Vagina (tissue), 2 donors: Measurements from ENCODE around the gene ISYNA1. TPM values are rescaled to one million over a fixed set of nuclear protein-coding genes. Genes with fewer than 3 reads are reported as not detected.

Experiments used
- DNase-seq, 2 donors: peaks; one replicate each; pipeline ENCODE4 v3.0.0-alpha.2; 2017; ENCODE audit errors: extremely low spot score in 2 of 2
- H3K27ac ChIP-seq: fragments of 200-600 bp; sonication (generic); one replicate; pipeline ENCODE4 v1.5.1; 2019
- H3K27me3 ChIP-seq: fragments of 200-600 bp; sonication (generic); one replicate; pipeline ENCODE4 v1.5.1; 2019
- H3K36me3 ChIP-seq, 2 donors: fragments of 200-600 bp; sonication (generic); one replicate each; pipeline ENCODE4 v1.5.1; 2017 to 2019
- H3K4me1 ChIP-seq: fragments of 200-600 bp; sonication (generic); one replicate; pipeline ENCODE4 v1.5.1; 2019
- H3K4me3 ChIP-seq, 2 donors: fragments of 200-600 bp; sonication (generic); 1 replicate in 1 of 2; 2 replicates in 1 of 2; pipeline ENCODE4 v1.5.1; 2016 to 2019
- H3K9me3 ChIP-seq: fragments of 200-600 bp; sonication (generic); one replicate; pipeline ENCODE4 v1.5.1; 2019
- POLR2A ChIP-seq, 2 donors: fragments of 450-650 bp; IDR thresholded peaks; one replicate each; pipeline ENCODE4 v1.6.1; 2017; ENCODE audit warnings: antibody characterized with exemption in 2 of 2, mild to moderate bottlenecking in 2 of 2, moderate library complexity in 2 of 2
- POLR2AphosphoS5 ChIP-seq, 2 donors: sonication (generic); formaldehyde crosslinking; IDR thresholded peaks; one replicate each; pipeline ENCODE4 v1.9.0; 2017; ENCODE audit warnings: antibody characterized with exemption in 2 of 2, mild to moderate bottlenecking in 2 of 2, low read depth in 1 of 2; ENCODE audit not compliant: insufficient read depth in 1 of 2
- intact Hi-C: fragments of 100-400 bp; cut with DNase I; formaldehyde crosslinking; loops from one replicate; pipeline ENCODE4 v1.15.1; 2023
- total RNA-seq: library from RNA; depleted of rRNA; stranded (reverse); fragments of >200 nt; gene quantifications from one replicate; pipeline ENCODE4 v1.2.3, GENCODE V29; 2016
- TF ChIP-seq, protein P1 (sequence below), 3 experiments: fragments of 450-650 bp in 2 of 3; fragments of 200-600 bp in 1 of 3; sonication (generic) in 1 of 3; IDR thresholded peaks; one replicate each; pipeline ENCODE4 v1.5.1; 2017 to 2019; ENCODE audit warnings: antibody characterized with exemption in 3 of 3, mild to moderate bottlenecking in 2 of 3, moderate library complexity in 2 of 3

The ISYNA1 gene
- total RNA-seq, 1 donor from 2014 or later: 57.5 TPM

DNA sequence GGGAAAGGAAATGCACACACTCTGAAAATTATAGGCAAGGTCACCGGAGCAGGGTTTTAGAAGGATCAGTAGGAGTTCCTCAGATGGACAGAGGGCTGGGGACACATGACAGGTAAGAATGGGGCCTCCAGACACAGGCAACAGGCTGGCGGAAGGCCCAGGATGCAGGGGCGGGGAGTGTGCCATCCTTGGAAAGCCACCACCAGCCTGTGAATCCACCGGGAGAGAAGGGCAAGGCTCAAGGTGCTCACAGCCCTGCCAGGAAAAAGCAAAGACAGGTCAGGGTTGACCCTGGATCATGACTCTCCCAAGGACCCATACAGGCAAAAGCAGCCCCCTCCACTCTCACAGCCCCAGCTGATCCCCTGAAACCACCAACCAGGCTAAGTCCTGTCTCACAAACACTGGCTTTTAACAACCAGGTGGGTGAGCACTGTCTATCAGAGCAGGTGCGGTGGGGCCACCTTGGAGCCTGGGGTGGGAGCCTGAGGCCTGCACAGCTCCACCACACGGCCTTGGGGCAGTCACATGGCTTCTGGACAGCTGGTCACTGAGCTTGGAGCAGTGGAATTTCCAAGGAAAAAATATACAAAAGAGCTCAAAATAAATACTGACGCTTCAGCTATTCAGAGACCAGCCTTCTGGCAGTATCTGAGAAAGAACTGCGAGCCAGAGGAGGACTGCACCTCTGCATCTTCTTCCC is 35.2 kb upstream of the ISYNA1 start:
- intact Hi-C loops: no loop called here

DNA sequence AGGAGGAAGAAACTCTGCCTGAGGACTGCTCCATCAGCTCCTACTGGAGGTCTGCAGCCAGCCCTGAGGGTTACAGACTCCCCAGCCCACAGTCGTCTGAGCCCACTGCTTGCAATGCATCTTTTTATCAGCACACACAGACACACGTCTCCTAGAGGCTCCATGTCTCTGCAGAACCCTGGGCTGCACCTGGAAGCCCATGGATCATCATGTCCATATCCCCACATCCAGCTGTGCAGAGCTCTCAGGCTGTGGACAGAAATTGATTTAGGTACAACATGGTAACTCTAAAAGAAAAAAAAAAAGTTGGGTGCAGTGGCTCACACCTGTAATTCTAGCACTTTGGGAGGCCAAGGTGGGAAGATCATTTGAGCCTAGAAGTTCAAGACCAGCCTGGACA is 32.9 kb upstream of the ISYNA1 start:
- peaks cover 69% of the 10 kb centered on the region for H3K4me1 ChIP-seq
- no peaks in the 10 kb centered on the region for H3K9me3 ChIP-seq
- no peaks in the 10 kb centered on the region for H3K27me3 ChIP-seq
- no peak for DNase-seq
- intact Hi-C loops: no loop called here
- no peak overlapping the region for H3K4me3 ChIP-seq
- H3K36me3 ChIP-seq: no peaks in the 10 kb centered on the region
- peak overlapping the region; percentile 74 for H3K27ac ChIP-seq
- TF ChIP-seq POLR2A (IDR thresholded peaks at IDR 0.05): no peak
- no peak for TF ChIP-seq POLR2AphosphoS5 (IDR thresholded peaks at IDR 0.05; ENCODE audit: insufficient read depth in 1 of 2, low read depth in 1 of 2)
- TF ChIP-seq, protein P1, sequence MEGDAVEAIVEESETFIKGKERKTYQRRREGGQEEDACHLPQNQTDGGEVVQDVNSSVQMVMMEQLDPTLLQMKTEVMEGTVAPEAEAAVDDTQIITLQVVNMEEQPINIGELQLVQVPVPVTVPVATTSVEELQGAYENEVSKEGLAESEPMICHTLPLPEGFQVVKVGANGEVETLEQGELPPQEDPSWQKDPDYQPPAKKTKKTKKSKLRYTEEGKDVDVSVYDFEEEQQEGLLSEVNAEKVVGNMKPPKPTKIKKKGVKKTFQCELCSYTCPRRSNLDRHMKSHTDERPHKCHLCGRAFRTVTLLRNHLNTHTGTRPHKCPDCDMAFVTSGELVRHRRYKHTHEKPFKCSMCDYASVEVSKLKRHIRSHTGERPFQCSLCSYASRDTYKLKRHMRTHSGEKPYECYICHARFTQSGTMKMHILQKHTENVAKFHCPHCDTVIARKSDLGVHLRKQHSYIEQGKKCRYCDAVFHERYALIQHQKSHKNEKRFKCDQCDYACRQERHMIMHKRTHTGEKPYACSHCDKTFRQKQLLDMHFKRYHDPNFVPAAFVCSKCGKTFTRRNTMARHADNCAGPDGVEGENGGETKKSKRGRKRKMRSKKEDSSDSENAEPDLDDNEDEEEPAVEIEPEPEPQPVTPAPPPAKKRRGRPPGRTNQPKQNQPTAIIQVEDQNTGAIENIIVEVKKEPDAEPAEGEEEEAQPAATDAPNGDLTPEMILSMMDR (IDR thresholded peaks at IDR 0.05): no peak

More for the DNA sequence above, 35.2 kb upstream of the ISYNA1 start:
- Histone ChIP-seq H3K4me1 (peaks cover 57% of the 10 kb centered on the region), H3K27ac (no peak overlapping the region), H3K4me3 (no peak overlapping the region), H3K27me3 (no peaks in the 10 kb centered on the region), H3K36me3 (no peaks in the 10 kb centered on the region), H3K9me3 (no peaks in the 10 kb centered on the region)
- TF ChIP-seq POLR2A (IDR thresholded peaks at IDR 0.05) (no peak), POLR2AphosphoS5 (IDR thresholded peaks at IDR 0.05; ENCODE audit: insufficient read depth in 1 of 2, low read depth in 1 of 2) (no peak)
- TF ChIP-seq, protein P1 (IDR thresholded peaks at IDR 0.05): no peak
- no peak for DNase-seq

DNA sequence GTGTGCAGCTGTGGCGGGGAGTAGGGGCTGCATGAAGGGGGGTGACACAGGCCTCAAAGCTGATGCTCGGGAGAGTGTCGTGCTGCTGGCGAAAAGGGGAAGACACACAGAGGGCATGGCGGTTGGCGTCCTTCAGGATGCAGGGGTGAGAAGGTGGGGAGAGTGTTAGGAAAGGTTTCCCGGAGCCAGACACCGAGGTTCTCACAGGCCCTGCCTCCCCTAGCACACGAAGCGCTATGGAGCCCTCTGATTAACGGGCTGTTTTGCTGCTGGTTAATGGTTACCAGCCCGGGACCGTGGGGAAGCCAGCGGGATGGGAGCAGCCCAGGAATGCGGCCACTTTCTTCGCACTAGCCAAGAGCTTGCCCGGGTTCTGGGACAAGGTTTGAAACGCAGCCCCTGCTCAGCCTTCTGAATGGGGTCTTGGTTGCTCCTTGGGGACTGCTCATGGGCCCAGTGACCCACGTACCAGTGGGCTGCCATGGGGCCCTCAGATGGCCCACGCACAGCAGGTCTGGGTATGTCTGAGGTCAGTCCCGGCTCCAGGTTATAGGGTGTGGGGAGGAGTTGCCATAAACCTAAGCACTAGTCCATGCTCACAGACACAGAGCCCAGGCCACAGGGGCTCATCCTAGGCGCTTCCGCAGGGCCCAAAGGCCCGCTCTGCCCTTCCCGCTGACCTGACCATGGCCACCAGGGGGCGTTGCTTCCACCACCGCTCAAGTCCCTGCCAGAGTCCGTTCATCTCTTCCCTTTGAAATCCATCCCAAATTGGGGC is 31.3 kb upstream of the ISYNA1 start:
- no peaks in the 10 kb centered on the region for H3K27me3 ChIP-seq
- H3K4me3 ChIP-seq: no peak overlapping the region
- no peaks in the 10 kb centered on the region for H3K36me3 ChIP-seq
- H3K9me3 ChIP-seq: no peaks in the 10 kb centered on the region
- H3K27ac ChIP-seq: peak overlapping the region; percentile 74
- TF ChIP-seq, protein P1 (IDR thresholded peaks at IDR 0.05): peak; percentile 28 to 69 (median 58)
- no peak for TF ChIP-seq POLR2AphosphoS5 (IDR thresholded peaks at IDR 0.05; ENCODE audit: insufficient read depth in 1 of 2, low read depth in 1 of 2)
- peaks cover 70% of the 10 kb centered on the region for H3K4me1 ChIP-seq
- no peak for DNase-seq
- intact Hi-C loops: loop anchor here (10.0 kb wide), 2 partner anchors 46 to 376 kb away; no protein-coding TSS in a partner anchor

DNA sequence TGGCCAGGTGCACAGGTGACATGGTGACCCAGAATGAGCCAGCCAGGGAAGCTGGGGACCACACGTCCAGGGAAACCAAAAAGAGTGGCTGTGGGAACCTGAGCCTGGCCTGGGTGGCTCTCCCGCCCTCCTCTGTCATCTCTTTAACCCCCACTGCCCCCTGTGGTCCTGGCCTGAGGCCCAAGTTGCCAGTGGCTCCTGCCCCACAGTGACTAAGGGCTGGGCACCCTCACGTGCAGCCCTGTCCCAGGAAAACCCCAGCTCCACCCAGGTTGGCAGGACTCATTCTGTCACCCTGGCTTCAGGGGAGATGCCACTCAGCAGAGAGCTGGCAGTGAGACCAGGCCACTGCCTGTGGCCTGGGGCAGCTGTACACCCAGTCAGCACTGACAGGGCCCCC is 30.6 kb upstream of the ISYNA1 start:
- Histone ChIP-seq H3K27ac (peak overlapping the region; percentile 13), H3K4me1 (peaks cover 67% of the 10 kb centered on the region), H3K27me3 (no peaks in the 10 kb centered on the region), H3K36me3 (no peaks in the 10 kb centered on the region), H3K9me3 (no peaks in the 10 kb centered on the region), H3K4me3 (no peak overlapping the region)
- intact Hi-C loops: loop anchor here (10.0 kb wide), 2 partner anchors 46 to 376 kb away; no protein-coding TSS in a partner anchor
- no peak for DNase-seq
- TF ChIP-seq POLR2AphosphoS5 (IDR thresholded peaks at IDR 0.05; ENCODE audit: insufficient read depth in 1 of 2, low read depth in 1 of 2) (no peak), POLR2A (IDR thresholded peaks at IDR 0.05) (no peak)
- TF ChIP-seq, protein P1 (IDR thresholded peaks at IDR 0.05): no peak
